Endothelial cell of umbilical vein (primary cell): ENCODE measurements around the gene SEMA4A. TPM values are rescaled to one million over a fixed set of nuclear protein-coding genes. Genes with fewer than 3 reads are reported as not detected.
A peak's percentile ranks its signal among the peaks of the same experiment; 100 is the strongest.

Source experiments
- BruUV-seq: library from RNA; stranded (reverse); fragments of 400-500 nt; replicated peaks from 2 replicates; lab custom pipeline; 2021; lab: Mats Ljungman, UMichigan
- CTCF ChIA-PET: fragments of 300-600, 350-600 bp; sonication (Branson Sonifier 250); formaldehyde crosslinking; loops from one replicate; lab custom pipeline; 2021; ENCODE audit warnings: antibody characterized with exemption, inconsistent platforms; lab: Charles Lee
- POLR2A ChIA-PET: fragments of 300-600, 350-600 bp; sonication (Branson Sonifier 250); formaldehyde crosslinking; loops from one replicate; lab custom pipeline; 2021; ENCODE audit warnings: antibody characterized with exemption, inconsistent platforms; lab: Charles Lee
- DNase-seq: peaks from one replicate; pipeline ENCODE4 v3.0.0-alpha.2; 2011; ENCODE audit warnings: low read depth, low spot score
- FAIRE-seq: peaks from 2 replicates; lab custom pipeline; 2011; peaks lifted over from hg19 to GRCh38; lab: Jason Lieb, UNC
- H2AFZ ChIP-seq: 2 replicates; pipeline ENCODE4 v1.6.0; 2012; ENCODE audit warnings: low read depth, low read length, control low read depth, inconsistent platforms
- H3K27ac ChIP-seq: 2 replicates; pipeline ENCODE4 v1.5.1; 2011; ENCODE audit warnings: low read depth, mild to moderate bottlenecking, control low read depth, low read length, moderate library complexity; ENCODE audit not compliant: insufficient read depth
- H3K27me3 ChIP-seq, 2 experiments: 2 replicates each; pipeline versions ENCODE4 v1.6.0 to v1.6.1; 2011; ENCODE audit warnings: low read length in 2 of 2, mixed read lengths in 1 of 2; ENCODE audit not compliant: control insufficient read depth in 2 of 2, insufficient read depth in 2 of 2
- H3K36me3 ChIP-seq, 2 experiments: 2 replicates in 1 of 2; 3 replicates in 1 of 2; pipeline ENCODE4 v1.5.1; 2011; ENCODE audit warnings: low read length in 2 of 2, mild to moderate bottlenecking in 1 of 2, moderate library complexity in 1 of 2; ENCODE audit not compliant: control insufficient read depth in 2 of 2, insufficient read depth in 2 of 2; ENCODE audit errors: extremely low read depth in 1 of 2
- H3K4me1 ChIP-seq: 3 replicates; pipeline ENCODE4 v1.5.1; 2011; ENCODE audit warnings: mild to moderate bottlenecking, low read length; ENCODE audit not compliant: control insufficient read depth, insufficient read depth; ENCODE audit errors: extremely low read depth
- H3K4me2 ChIP-seq: 2 replicates; pipeline ENCODE4 v1.6.1; 2011; ENCODE audit warnings: low read length, control low read depth, mixed read lengths; ENCODE audit not compliant: insufficient read depth
- H3K4me3 ChIP-seq, 3 experiments: fragments of 200-600 bp in 1 of 3; sonication (generic), shearing (Covaris generic) in 1 of 3; replicated peaks in 1 of 3; 2 replicates each; pipeline ENCODE4 v1.5.1; 2011 to 2016; ENCODE audit warnings: control low read depth in 3 of 3, low read length in 3 of 3, mild to moderate bottlenecking in 2 of 3, inconsistent platforms in 1 of 3, low read depth in 1 of 3, moderate library complexity in 1 of 3; ENCODE audit not compliant: insufficient read depth in 1 of 3
- H3K79me2 ChIP-seq: 2 replicates; pipeline ENCODE4 v1.6.0; 2012; ENCODE audit warnings: low read length, inconsistent platforms; ENCODE audit not compliant: control insufficient read depth, insufficient read depth
- H3K9ac ChIP-seq: replicated peaks from 2 replicates; pipeline ENCODE3; 2011; ENCODE audit warnings: low read length, control low read depth; ENCODE audit not compliant: insufficient read depth; ENCODE audit errors: extremely low read depth
- H3K9me1 ChIP-seq: replicated peaks from 3 replicates; pipeline ENCODE4 v1.6.0; 2011; ENCODE audit warnings: mild to moderate bottlenecking, low read length; ENCODE audit not compliant: control insufficient read depth, insufficient read depth; ENCODE audit errors: extremely low read depth
- H3K9me3 ChIP-seq: replicated peaks from 2 replicates; pipeline ENCODE4 v1.5.1; 2012; ENCODE audit warnings: low read length, inconsistent platforms; ENCODE audit not compliant: control insufficient read depth, insufficient read depth
- H4K20me1 ChIP-seq: replicated peaks from 2 replicates; pipeline ENCODE3; 2011; ENCODE audit warnings: mild to moderate bottlenecking, low read length; ENCODE audit not compliant: control insufficient read depth, insufficient read depth; ENCODE audit errors: extremely low read depth
- EZH2 ChIP-seq: IDR thresholded peaks from 2 replicates; pipeline ENCODE4 v1.6.1; 2012; ENCODE audit warnings: borderline replicate concordance, low read depth, mild to moderate bottlenecking, moderate library complexity, low read length, inconsistent platforms; ENCODE audit not compliant: severe bottlenecking
- FOS ChIP-seq: IDR thresholded peaks from 2 replicates; pipeline ENCODE4 v1.6.1; 2011; ENCODE audit warnings: mild to moderate bottlenecking, low read length, moderate library complexity, borderline replicate concordance; ENCODE audit not compliant: insufficient read depth
- JUN ChIP-seq: IDR thresholded peaks from 2 replicates; pipeline ENCODE4 v1.6.1; 2011; ENCODE audit warnings: borderline replicate concordance, low read depth; ENCODE audit not compliant: insufficient read length, insufficient read depth
- POLR2A ChIP-seq: IDR thresholded peaks from 2 replicates; pipeline ENCODE4 v1.6.1; 2012; ENCODE audit warnings: low read depth, mild to moderate bottlenecking, control low read depth, low read length
- dilution Hi-C: fragments of 300-500 bp; cut with MboI; formaldehyde crosslinking; loops from one replicate; pipeline ENCODE4 v1.15.0; 2019; ENCODE audit warnings: low sequenced_read_pairs; ENCODE audit not compliant: extremely low pct_ligation_motif_present
- intact Hi-C: fragments of 100-400 bp; cut with micrococcal nuclease; formaldehyde crosslinking; loops from one replicate; pipeline ENCODE4 v1.10.0; 2022
- polyA plus RNA-seq, 4 experiments: library from polyadenylated mRNA; depleted of rRNA in 3 of 4; stranded (reverse) in 3 of 4; unstranded in 1 of 4; fragments of >200 nt; gene quantifications; 2 replicates each; pipeline versions ENCODE4 v1.2.1 to v1.2.3, GENCODE V29; 2011 to 2012; ENCODE audit warnings: missing spikeins in 1 of 4
- total RNA-seq: library from RNA; stranded (reverse); gene quantifications from 2 replicates; pipeline ENCODE4 v1.2.3, GENCODE V29; 2021
- TF ChIP-seq, protein P1 (sequence below), 2 donors: IDR thresholded peaks; 1 replicate in 1 of 2; 2 replicates in 1 of 2; pipeline ENCODE4 v1.5.1; 2011; ENCODE audit warnings: low read length in 2 of 2, mild to moderate bottlenecking in 2 of 2, moderate library complexity in 2 of 2, control low read depth in 1 of 2, inconsistent platforms in 1 of 2, low read depth in 1 of 2; ENCODE audit not compliant: insufficient read depth in 1 of 2; ENCODE audit errors: extremely low read depth in 1 of 2

SEMA4A gene
- total and polyA plus RNA-seq, 2 donors (not counting 3 experiments of a cell fraction or from before 2014, with no cell fraction given): 1.5 to 1.6 TPM

DNA sequence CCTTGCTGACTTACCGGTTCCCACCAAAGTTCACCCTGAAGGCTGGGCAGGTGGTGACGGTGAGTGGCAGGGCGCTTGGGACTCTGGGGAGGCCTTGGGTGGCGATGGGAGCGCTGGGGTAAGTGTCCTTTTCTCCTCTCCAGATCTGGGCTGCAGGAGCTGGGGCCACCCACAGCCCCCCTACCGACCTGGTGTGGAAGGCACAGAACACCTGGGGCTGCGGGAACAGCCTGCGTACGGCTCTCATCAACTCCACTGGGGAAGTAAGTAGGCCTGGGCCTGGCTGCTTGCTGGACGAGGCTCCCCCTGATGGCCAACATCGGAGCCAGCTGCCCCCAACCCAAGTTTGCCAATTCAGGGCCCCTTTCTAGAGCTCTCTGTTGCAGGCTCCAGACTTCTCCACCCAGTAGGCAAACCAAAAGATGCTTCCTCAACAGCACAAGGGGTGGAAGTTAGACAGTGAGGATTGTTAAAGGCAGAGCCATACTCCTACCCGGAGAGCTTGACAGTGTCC is 16.4 kb upstream of the SEMA4A start:
- H3K9me3 ChIP-seq: no peaks in the 10 kb centered on the region
- H3K9me1 ChIP-seq: no peaks in the 10 kb centered on the region
- no peak overlapping the region for H3K4me2 ChIP-seq
- DNase-seq (no peak), FAIRE-seq (no peak)
- TSS peak; percentile 29 for BruUV-seq
- TF ChIP-seq EZH2: no peak
- no peak for TF ChIP-seq POLR2A
- no peak for TF ChIP-seq FOS
- no peak for TF ChIP-seq JUN
- TF ChIP-seq, protein P1, sequence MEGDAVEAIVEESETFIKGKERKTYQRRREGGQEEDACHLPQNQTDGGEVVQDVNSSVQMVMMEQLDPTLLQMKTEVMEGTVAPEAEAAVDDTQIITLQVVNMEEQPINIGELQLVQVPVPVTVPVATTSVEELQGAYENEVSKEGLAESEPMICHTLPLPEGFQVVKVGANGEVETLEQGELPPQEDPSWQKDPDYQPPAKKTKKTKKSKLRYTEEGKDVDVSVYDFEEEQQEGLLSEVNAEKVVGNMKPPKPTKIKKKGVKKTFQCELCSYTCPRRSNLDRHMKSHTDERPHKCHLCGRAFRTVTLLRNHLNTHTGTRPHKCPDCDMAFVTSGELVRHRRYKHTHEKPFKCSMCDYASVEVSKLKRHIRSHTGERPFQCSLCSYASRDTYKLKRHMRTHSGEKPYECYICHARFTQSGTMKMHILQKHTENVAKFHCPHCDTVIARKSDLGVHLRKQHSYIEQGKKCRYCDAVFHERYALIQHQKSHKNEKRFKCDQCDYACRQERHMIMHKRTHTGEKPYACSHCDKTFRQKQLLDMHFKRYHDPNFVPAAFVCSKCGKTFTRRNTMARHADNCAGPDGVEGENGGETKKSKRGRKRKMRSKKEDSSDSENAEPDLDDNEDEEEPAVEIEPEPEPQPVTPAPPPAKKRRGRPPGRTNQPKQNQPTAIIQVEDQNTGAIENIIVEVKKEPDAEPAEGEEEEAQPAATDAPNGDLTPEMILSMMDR (IDR thresholded peaks at IDR 0.05; ENCODE audit: extremely low read depth in 1 of 2, insufficient read depth in 1 of 2, low read depth in 1 of 2, low read length in 2 of 2): peak in 1 of 2 donors; percentile 7
- H3K27ac ChIP-seq: no peak overlapping the region
- peaks cover 15% of the 10 kb centered on the region for H3K79me2 ChIP-seq
- no peak overlapping the region for H2AFZ ChIP-seq
- dilution Hi-C loops (loop anchor here (10.0 kb wide), 1 partner anchor 88 kb away; no protein-coding TSS in a partner anchor), intact Hi-C loops (loop anchor here (10.0 kb wide), 1 partner anchor 172 kb away; no protein-coding TSS in a partner anchor)
- H3K27me3 ChIP-seq: no peaks in the 10 kb centered on the region
- H3K4me1 ChIP-seq: no peaks in the 10 kb centered on the region
- no peaks in the 10 kb centered on the region for H4K20me1 ChIP-seq
- H3K4me3 ChIP-seq: no peak overlapping the region
- no peak overlapping the region for H3K9ac ChIP-seq
- ChIA-PET POLR2A (no interaction called here), CTCF (interaction anchor here (0.8 to 13.0 kb wide), 4 partner anchors 9 to 88 kb away, joined by 3 to 627 read pairs (median 5); no protein-coding TSS in a partner anchor)
- peaks cover 26 to 62% of the 10 kb centered on the region in 2 experiments for H3K36me3 ChIP-seq
